ENCODE measurements around the gene ABAT.
A peak's percentile ranks its signal among the peaks of the same experiment; 100 is the strongest.

The ABAT gene

GRCh38 chr16:8682551-8683259, 8.3 kb downstream of the ABAT start:
- no peak overlapping the region for H3K27ac ChIP-seq
- no peak for TF ChIP-seq ZFX (IDR thresholded peaks at IDR 0.05; ENCODE audit: borderline replicate concordance)
- no peak for TF ChIP-seq CTCF (IDR thresholded peaks at IDR 0.05)

GRCh38 chr16:8683640-8684039, 9.2 kb downstream of the ABAT start:
- H3K27ac ChIP-seq = no peak overlapping the region
- TF ChIP-seq ZFX (IDR thresholded peaks at IDR 0.05; ENCODE audit: borderline replicate concordance) (no peak), CTCF (IDR thresholded peaks at IDR 0.05) (no peak)

GRCh38 chr16:8685617-8686016, 11.2 kb downstream of the ABAT start:
- peak overlapping the region; percentile 38 for H3K27ac ChIP-seq
- no peak for TF ChIP-seq CTCF (IDR thresholded peaks at IDR 0.05)
- no peak for TF ChIP-seq ZFX (IDR thresholded peaks at IDR 0.05; ENCODE audit: borderline replicate concordance)

GRCh38 chr16:8686031-8686621, 11.7 kb downstream of the ABAT start:
- TF ChIP-seq ZFX (IDR thresholded peaks at IDR 0.05; ENCODE audit: borderline replicate concordance) (no peak), CTCF (IDR thresholded peaks at IDR 0.05) (no peak)
- H3K27ac ChIP-seq = peak overlapping the region; percentile 38

GRCh38 chr16:8686879-8687278, 12.5 kb downstream of the ABAT start:
- TF ChIP-seq CTCF (IDR thresholded peaks at IDR 0.05) (no peak), ZFX (IDR thresholded peaks at IDR 0.05; ENCODE audit: borderline replicate concordance) (no peak)
- no peak overlapping the region for H3K27ac ChIP-seq

GRCh38 chr16:8689686-8690085, 15.3 kb downstream of the ABAT start:
- TF ChIP-seq ZFX (IDR thresholded peaks at IDR 0.05; ENCODE audit: borderline replicate concordance) = no peak
- TF ChIP-seq CTCF (IDR thresholded peaks at IDR 0.05) = no peak
- no peak overlapping the region for H3K27ac ChIP-seq

- H3K27ac ChIP-seq = no peak overlapping the region
- TF ChIP-seq ZFX (IDR thresholded peaks at IDR 0.05; ENCODE audit: borderline replicate concordance) = no peak
- no peak for TF ChIP-seq CTCF (IDR thresholded peaks at IDR 0.05)
Observed at GRCh38 chr16:8691728-8692127, 17.3 kb downstream of the ABAT start.
